ENCODE results near the gene CCT2. TPM values are rescaled to one million over a fixed set of nuclear protein-coding genes. Genes with fewer than 3 reads are reported as not detected.

CCT2 gene
- total RNA-seq, 1 experiment from 2014 or later: 398 TPM

Small RNA genes within 50 kb of the gene (microRNA-seq; reads per million reads assigned to microRNA genes)
- not detected for gene MIR3913-1 (ENCODE audit: borderline number of aligned reads)
- gene MIR3913-2 (ENCODE audit: borderline number of aligned reads): not detected

Other genes with a start within 250 kb of the CCT2 start
- gene LYZ, start 237.1 kb upstream of the CCT2 start, total RNA-seq (2021; ENCODE audit: unreplicated experiment): 1.3 TPM
- gene YEATS4, start 225.7 kb upstream of the CCT2 start, total RNA-seq (2021; ENCODE audit: unreplicated experiment): 32.0 TPM
- gene FRS2, start 115.1 kb upstream of the CCT2 start, total RNA-seq (2021; ENCODE audit: unreplicated experiment): 14.7 TPM
- gene LRRC10, start 25.4 kb downstream of the CCT2 start, total RNA-seq (2021; ENCODE audit: unreplicated experiment): not detected
- 0.54 TPM for gene BEST3, start 113.8 kb downstream of the CCT2 start, total RNA-seq (2021; ENCODE audit: unreplicated experiment)
- 31.3 TPM for gene RAB3IP, start 153.4 kb downstream of the CCT2 start, total RNA-seq (2021; ENCODE audit: unreplicated experiment)
- 0.30 TPM for gene MYRFL, start 239.8 kb downstream of the CCT2 start, total RNA-seq (2021; ENCODE audit: unreplicated experiment)